ENCODE measurements around the gene TBC1D2B.

Gene TBC1D2B

DNA sequence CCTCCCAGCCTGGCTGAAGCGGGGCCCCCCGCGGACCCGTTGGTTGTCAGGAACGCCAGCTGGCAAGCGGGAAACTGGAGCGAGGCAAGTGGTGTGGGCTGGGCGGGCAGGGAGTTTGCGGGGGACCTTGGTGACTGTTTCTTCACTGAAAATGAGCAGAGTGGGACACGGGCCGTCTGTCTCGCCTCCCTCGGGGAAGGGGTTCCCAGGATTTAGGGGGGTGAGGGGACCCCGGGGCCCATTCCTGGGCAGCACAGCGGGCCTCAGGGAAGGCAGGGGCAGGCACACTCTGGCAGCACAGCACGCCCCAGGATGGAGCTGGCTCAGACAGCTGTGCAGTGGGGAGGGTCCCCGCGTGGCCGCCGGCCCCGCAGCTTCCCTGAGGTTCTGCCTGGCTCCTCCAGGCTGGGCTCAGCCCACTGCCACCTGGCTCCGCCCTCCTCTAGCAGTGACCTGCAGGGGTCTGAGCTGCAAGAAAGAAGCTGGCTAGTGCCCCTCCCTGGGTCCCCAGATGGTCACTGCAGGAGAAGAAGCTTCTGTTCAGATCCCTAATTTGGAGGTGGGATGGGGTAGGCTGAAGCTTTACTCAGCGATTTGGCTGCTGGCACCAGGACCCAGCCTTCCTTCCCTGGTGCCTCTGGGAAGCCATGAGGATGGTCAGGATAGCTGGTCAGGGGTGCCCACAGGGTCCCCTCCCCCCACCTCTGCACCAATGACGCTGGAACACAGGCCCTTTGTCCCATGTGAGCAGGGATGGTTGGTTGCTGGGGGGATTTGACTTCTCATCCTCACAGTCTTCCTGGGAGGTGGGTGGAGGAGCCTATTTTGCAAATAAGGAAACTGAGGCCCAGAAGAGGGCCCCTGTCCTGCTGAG, 90.4 kb downstream of the TBC1D2B start:
- no peaks in the 10 kb centered on the region for H3K9me3 ChIP-seq (ENCODE audit: control insufficient read depth, insufficient read depth, low read depth, low read length)
- no peaks in the 10 kb centered on the region for H3K36me3 ChIP-seq (ENCODE audit: control insufficient read depth in 2 of 2, insufficient read depth in 1 of 2, low read length in 2 of 2)
- H3K27ac ChIP-seq (ENCODE audit: extremely low read depth, low read depth, low read length): no peak overlapping the region
- ChIA-PET CTCF (interaction anchor here (0.6 to 1.1 kb wide), 4 partner anchors 9 to 129 kb away, joined by 3 to 5 read pairs (median 4); no protein-coding TSS in a partner anchor), POLR2A (no interaction called here)
- no peak overlapping the region for H3K4me3 ChIP-seq (ENCODE audit: low read depth, low read length)
- TF ChIP-seq KLF17 (tag by site-specific recombination; IDR thresholded peaks at IDR 0.05) (no peak), ZNF76 (tag by site-specific recombination; IDR thresholded peaks at IDR 0.05; ENCODE audit: borderline replicate concordance, low read depth) (no peak), ZIC2 (tag by site-specific recombination; IDR thresholded peaks at IDR 0.05) (peak; percentile 14; the same call in 1 of the 2 replicates)
- no peaks in the 10 kb centered on the region for H3K4me1 ChIP-seq (ENCODE audit: control insufficient read depth, insufficient read depth, low read length)

DNA sequence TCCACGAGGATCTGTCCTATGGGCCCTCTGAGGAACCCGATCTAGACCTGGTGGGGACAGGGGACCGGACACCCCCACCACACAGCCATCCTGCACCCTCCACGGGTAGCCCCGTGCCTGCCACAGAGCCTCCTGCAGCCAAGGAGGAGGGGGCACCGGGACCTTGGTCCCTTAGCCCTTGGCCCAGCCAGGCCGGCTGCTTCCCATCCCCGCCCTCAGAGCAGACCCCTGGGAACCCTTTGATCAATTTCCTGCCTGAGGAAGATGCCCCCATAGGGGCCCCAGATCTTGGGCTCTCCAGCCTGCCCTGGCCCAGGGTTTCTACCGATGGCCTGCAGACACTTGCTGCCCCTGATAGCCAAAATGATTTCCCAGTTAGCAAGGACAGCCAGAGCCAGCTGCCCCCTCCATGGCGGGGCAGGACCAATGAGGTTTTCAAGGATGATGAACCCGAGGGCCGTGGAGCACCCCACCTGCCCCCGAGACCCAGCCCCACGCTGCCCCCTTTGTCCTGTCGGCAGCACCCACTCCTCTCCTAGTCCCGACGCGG, 91.5 kb downstream of the TBC1D2B start:
- Histone ChIP-seq H3K9me3 (ENCODE audit: control insufficient read depth, insufficient read depth, low read depth, low read length) (no peaks in the 10 kb centered on the region), H3K27ac (ENCODE audit: extremely low read depth, low read depth, low read length) (no peak overlapping the region), H3K4me1 (ENCODE audit: control insufficient read depth, insufficient read depth, low read length) (no peaks in the 10 kb centered on the region), H3K4me3 (ENCODE audit: low read depth, low read length) (no peak overlapping the region), H3K36me3 (ENCODE audit: control insufficient read depth in 2 of 2, insufficient read depth in 1 of 2, low read length in 2 of 2) (no peaks in the 10 kb centered on the region)
- no peak for TF ChIP-seq ZNF175 (tag by site-specific recombination; IDR thresholded peaks at IDR 0.05)
- POLR2A ChIA-PET: no interaction called here
- CTCF ChIA-PET: interaction anchor here (1.1 kb wide), 1 partner anchor 18 kb away, joined by 4 read pairs; no protein-coding TSS in a partner anchor

DNA sequence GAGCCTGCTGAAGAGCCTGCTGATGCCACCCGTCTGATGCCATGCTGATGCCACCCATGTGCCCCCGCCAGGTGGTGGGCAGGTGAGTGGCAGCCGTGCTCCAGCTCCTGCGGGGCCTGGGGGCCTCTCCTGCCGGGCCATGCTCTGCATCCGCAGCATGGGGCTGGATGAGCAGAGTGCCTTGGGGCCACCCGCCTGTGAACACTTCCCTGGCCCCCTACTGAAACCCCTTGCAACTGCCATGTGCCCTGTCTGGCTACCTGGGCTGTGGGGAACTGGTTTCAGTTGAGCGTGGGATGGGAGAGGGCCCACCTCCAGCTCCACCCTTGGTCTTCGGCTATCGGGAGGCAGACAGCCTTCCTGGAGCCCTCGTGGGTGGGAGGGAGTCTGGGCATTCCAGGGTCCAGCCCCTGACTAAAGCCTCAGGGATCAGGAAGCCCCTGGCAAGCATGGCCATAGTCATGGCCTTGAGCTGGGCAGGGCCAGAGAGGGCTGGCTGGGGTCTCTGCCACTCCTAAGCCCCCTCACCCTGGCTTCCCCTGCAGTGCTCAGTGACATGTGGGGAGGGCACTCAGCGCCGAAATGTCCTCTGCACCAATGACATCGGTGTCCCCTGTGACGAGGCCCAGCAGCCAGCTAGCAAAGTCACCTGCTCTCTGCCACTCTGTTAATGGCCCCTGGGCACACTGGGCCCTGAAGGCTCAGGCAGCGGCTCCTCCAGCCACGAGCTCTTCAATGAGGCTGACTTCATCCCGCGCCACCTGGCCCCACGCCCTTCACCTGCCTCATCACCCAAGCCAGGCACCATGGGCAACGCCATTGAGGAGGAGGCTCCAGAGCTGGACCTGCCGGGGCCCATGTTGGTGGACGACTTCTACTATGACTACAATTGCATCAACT, 92.2 kb downstream of the TBC1D2B start:
- POLR2A ChIA-PET: interaction anchor here (0.6 kb wide), 1 partner anchor 892 kb away, joined by 5 read pairs; no protein-coding TSS in a partner anchor
- no peaks in the 10 kb centered on the region for H3K4me1 ChIP-seq (ENCODE audit: control insufficient read depth, insufficient read depth, low read length)
- H3K36me3 ChIP-seq (ENCODE audit: control insufficient read depth in 2 of 2, insufficient read depth in 1 of 2, low read length in 2 of 2): no peaks in the 10 kb centered on the region
- H3K27ac ChIP-seq (ENCODE audit: extremely low read depth, low read depth, low read length): no peak overlapping the region
- CTCF ChIA-PET: interaction anchor here (0.6 kb wide), 1 partner anchor 255 kb away, joined by 3 read pairs; no protein-coding TSS in a partner anchor
- TF ChIP-seq, protein P1, sequence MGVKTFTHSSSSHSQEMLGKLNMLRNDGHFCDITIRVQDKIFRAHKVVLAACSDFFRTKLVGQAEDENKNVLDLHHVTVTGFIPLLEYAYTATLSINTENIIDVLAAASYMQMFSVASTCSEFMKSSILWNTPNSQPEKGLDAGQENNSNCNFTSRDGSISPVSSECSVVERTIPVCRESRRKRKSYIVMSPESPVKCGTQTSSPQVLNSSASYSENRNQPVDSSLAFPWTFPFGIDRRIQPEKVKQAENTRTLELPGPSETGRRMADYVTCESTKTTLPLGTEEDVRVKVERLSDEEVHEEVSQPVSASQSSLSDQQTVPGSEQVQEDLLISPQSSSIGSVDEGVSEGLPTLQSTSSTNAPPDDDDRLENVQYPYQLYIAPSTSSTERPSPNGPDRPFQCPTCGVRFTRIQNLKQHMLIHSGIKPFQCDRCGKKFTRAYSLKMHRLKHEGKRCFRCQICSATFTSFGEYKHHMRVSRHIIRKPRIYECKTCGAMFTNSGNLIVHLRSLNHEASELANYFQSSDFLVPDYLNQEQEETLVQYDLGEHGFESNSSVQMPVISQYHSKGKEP (tag by site-specific recombination; IDR thresholded peaks at IDR 0.05): no peak
- peak; percentile 82 for TF ChIP-seq ZIC2 (tag by site-specific recombination; IDR thresholded peaks at IDR 0.05)
- TF ChIP-seq, protein P2, sequence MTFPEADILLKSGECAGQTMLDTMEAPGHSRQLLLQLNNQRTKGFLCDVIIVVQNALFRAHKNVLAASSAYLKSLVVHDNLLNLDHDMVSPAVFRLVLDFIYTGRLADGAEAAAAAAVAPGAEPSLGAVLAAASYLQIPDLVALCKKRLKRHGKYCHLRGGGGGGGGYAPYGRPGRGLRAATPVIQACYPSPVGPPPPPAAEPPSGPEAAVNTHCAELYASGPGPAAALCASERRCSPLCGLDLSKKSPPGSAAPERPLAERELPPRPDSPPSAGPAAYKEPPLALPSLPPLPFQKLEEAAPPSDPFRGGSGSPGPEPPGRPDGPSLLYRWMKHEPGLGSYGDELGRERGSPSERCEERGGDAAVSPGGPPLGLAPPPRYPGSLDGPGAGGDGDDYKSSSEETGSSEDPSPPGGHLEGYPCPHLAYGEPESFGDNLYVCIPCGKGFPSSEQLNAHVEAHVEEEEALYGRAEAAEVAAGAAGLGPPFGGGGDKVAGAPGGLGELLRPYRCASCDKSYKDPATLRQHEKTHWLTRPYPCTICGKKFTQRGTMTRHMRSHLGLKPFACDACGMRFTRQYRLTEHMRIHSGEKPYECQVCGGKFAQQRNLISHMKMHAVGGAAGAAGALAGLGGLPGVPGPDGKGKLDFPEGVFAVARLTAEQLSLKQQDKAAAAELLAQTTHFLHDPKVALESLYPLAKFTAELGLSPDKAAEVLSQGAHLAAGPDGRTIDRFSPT (tag by site-specific recombination; IDR thresholded peaks at IDR 0.05): peak; percentile 82
- no peaks in the 10 kb centered on the region for H3K9me3 ChIP-seq (ENCODE audit: control insufficient read depth, insufficient read depth, low read depth, low read length)
- no peak overlapping the region for H3K4me3 ChIP-seq (ENCODE audit: low read depth, low read length)

GRCh38 chr15:77984446-77984861, 93.1 kb downstream of the TBC1D2B start:
- Histone ChIP-seq H3K36me3 (ENCODE audit: control insufficient read depth in 2 of 2, insufficient read depth in 1 of 2, low read length in 2 of 2) (no peaks in the 10 kb centered on the region), H3K4me3 (ENCODE audit: low read depth, low read length) (no peak overlapping the region), H3K9me3 (ENCODE audit: control insufficient read depth, insufficient read depth, low read depth, low read length) (no peaks in the 10 kb centered on the region), H3K27ac (ENCODE audit: extremely low read depth, low read depth, low read length) (no peak overlapping the region), H3K4me1 (ENCODE audit: control insufficient read depth, insufficient read depth, low read length) (no peaks in the 10 kb centered on the region)
- POLR2A ChIA-PET: no interaction called here
- CTCF ChIA-PET: no interaction called here
- no peak for TF ChIP-seq ZNF785 (tag by site-specific recombination; IDR thresholded peaks at IDR 0.05)
- TF ChIP-seq, protein P3, sequence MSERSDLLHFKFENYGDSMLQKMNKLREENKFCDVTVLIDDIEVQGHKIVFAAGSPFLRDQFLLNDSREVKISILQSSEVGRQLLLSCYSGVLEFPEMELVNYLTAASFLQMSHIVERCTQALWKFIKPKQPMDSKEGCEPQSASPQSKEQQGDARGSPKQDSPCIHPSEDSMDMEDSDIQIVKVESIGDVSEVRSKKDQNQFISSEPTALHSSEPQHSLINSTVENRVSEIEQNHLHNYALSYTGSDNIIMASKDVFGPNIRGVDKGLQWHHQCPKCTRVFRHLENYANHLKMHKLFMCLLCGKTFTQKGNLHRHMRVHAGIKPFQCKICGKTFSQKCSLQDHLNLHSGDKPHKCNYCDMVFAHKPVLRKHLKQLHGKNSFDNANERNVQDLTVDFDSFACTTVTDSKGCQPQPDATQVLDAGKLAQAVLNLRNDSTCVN (tag by site-specific recombination; optimal IDR thresholded peaks at IDR 0.05): no peak
- TF ChIP-seq, protein P4, sequence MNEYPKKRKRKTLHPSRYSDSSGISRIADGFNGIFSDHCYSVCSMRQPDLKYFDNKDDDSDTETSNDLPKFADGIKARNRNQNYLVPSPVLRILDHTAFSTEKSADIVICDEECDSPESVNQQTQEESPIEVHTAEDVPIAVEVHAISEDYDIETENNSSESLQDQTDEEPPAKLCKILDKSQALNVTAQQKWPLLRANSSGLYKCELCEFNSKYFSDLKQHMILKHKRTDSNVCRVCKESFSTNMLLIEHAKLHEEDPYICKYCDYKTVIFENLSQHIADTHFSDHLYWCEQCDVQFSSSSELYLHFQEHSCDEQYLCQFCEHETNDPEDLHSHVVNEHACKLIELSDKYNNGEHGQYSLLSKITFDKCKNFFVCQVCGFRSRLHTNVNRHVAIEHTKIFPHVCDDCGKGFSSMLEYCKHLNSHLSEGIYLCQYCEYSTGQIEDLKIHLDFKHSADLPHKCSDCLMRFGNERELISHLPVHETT (tag by site-specific recombination; IDR thresholded peaks at IDR 0.05): no peak
- TF ChIP-seq, protein P5, sequence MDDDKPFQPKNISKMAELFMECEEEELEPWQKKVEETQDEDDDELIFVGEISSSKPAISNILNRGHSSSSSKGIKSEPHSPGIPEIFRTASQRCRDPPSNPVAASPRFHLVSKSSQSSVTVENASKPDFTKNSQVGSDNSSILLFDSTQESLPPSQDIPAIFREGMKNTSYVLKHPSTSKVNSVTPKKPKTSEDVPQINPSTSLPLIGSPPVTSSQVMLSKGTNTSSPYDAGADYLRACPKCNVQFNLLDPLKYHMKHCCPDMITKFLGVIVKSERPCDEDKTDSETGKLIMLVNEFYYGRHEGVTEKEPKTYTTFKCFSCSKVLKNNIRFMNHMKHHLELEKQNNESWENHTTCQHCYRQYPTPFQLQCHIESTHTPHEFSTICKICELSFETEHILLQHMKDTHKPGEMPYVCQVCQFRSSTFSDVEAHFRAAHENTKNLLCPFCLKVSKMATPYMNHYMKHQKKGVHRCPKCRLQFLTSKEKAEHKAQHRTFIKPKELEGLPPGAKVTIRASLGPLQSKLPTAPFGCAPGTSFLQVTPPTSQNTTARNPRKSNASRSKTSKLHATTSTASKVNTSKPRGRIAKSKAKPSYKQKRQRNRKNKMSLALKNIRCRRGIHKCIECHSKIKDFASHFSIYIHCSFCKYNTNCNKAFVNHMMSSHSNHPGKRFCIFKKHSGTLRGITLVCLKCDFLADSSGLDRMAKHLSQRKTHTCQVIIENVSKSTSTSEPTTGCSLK (tag by site-specific recombination; IDR thresholded peaks at IDR 0.05): no peak

All from HEK293 (cell line).